ENCODE measurements around the gene RSPH3. TPM values are rescaled to one million over a fixed set of nuclear protein-coding genes. Genes with fewer than 3 reads are reported as not detected.
A peak's percentile ranks its signal among the peaks of the same experiment; 100 is the strongest.

Gene RSPH3
- total and polyA plus RNA-seq, 10 of the 15 experiments (the other 5 are each of a cell fraction or from before 2014, with no cell fraction given) = 0.40 to 3.5 (median 1.4) TPM

GRCh38 chr6:159038914-159039884 lies 39.2 kb upstream of the RSPH3 start (continued):
- no peak for TF ChIP-seq ZBTB33 (IDR thresholded peaks at IDR 0.05)
- peak; percentile 75; the same call in 1 of the 2 replicates for TF ChIP-seq MEF2A (IDR thresholded peaks at IDR 0.05; ENCODE audit: insufficient read depth, low read depth, low read length)
- TF ChIP-seq PRDM15 (CRISPR knock-in tag; IDR thresholded peaks at IDR 0.05) = no peak
- no peak for TF ChIP-seq REST (IDR thresholded peaks at IDR 0.05; ENCODE audit: low read depth, low read length)
- no peak for TF ChIP-seq CHD4 (IDR thresholded peaks at IDR 0.05)
- peak; percentile 98 for TF ChIP-seq IKZF1 (conservative IDR thresholded peaks at IDR 0.05)
- TF ChIP-seq KLF5 (IDR thresholded peaks at IDR 0.05; ENCODE audit: partially characterized antibody) = peak; percentile 16
- peak; percentile 93 for TF ChIP-seq JUNB (IDR thresholded peaks at IDR 0.05)
- peak; percentile 32; the same call in 1 of the 2 replicates for TF ChIP-seq NR2C1 (IDR thresholded peaks at IDR 0.05)
- TF ChIP-seq RBBP5 (conservative IDR thresholded peaks at IDR 0.05) = no peak
- TF ChIP-seq FOXK2 (IDR thresholded peaks at IDR 0.05) = no peak
- peak; percentile 26 for TF ChIP-seq BCL3 (IDR thresholded peaks at IDR 0.05; ENCODE audit: borderline replicate concordance, insufficient read depth, low read depth, low read length, poor library complexity, severe bottlenecking)
- peak; percentile 50; the same call in 1 of the 2 replicates for TF ChIP-seq ZNF207 (IDR thresholded peaks at IDR 0.05; ENCODE audit: borderline replicate concordance)
- TF ChIP-seq IRF5 (IDR thresholded peaks at IDR 0.05; ENCODE audit: borderline replicate concordance) = no peak
- peak in 1 of 2 experiments; percentile 67; a peak in 1 of 4 replicates for TF ChIP-seq SRF (IDR thresholded peaks at IDR 0.05; ENCODE audit: low read depth in 2 of 2, low read length in 2 of 2)
- no peak for TF ChIP-seq HDAC2 (IDR thresholded peaks at IDR 0.05)
- peak; percentile 77; the same call in 1 of the 2 replicates for TF ChIP-seq ZNF217 (IDR thresholded peaks at IDR 0.05)

Data from GM12878 (cell line).